Suprapubic skin (tissue), 4 donors: ENCODE data around the gene GTF3C2. TPM values are rescaled to one million over a fixed set of nuclear protein-coding genes. Genes with fewer than 3 reads are reported as not detected.

Experiments used
- DNase-seq, 2 donors: peaks; one replicate each; pipeline ENCODE4 v3.0.0-alpha.2; 2019; ENCODE audit warnings: low spot score in 2 of 2
- H3K27ac ChIP-seq: fragments of 200-600 bp; sonication (generic); one replicate; pipeline ENCODE4 v1.5.1; 2019
- H3K27me3 ChIP-seq: fragments of 200-600 bp; sonication (generic); one replicate; pipeline ENCODE4 v1.5.1; 2019
- H3K36me3 ChIP-seq: fragments of 200-600 bp; sonication (generic); one replicate; pipeline ENCODE4 v1.5.1; 2019
- H3K4me1 ChIP-seq: fragments of 200-600 bp; sonication (generic); one replicate; pipeline ENCODE4 v1.5.1; 2019
- H3K4me3 ChIP-seq: fragments of 200-600 bp; sonication (generic); one replicate; pipeline ENCODE4 v1.5.1; 2019; ENCODE audit warnings: mild to moderate bottlenecking
- H3K9me3 ChIP-seq: fragments of 200-600 bp; sonication (generic); one replicate; pipeline ENCODE4 v1.5.1; 2019
- EP300 ChIP-seq: sonication (generic); formaldehyde crosslinking; IDR thresholded peaks from one replicate; pipeline ENCODE4 v1.6.1; 2017; ENCODE audit warnings: antibody characterized with exemption
- POLR2A ChIP-seq, 2 donors: fragments of 450-650 bp; IDR thresholded peaks; one replicate each; pipeline ENCODE4 v1.6.1; 2017; ENCODE audit warnings: antibody characterized with exemption in 2 of 2, mild to moderate bottlenecking in 2 of 2, moderate library complexity in 2 of 2
- POLR2AphosphoS5 ChIP-seq, 3 donors: sonication (generic); formaldehyde crosslinking; IDR thresholded peaks; one replicate each; pipeline ENCODE4 v1.6.1; 2017; ENCODE audit warnings: antibody characterized with exemption in 3 of 3
- WGBS: methylation state at CpG from one replicate; pipeline ENCODE4 v1.1.5; 2018; 5-methylcytosine and 5-hydroxymethylcytosine counted together
- total RNA-seq, 4 donors: library from RNA; depleted of rRNA; stranded (reverse); fragments of >200 nt; gene quantifications; one replicate each; pipeline ENCODE4 v1.1.0, GENCODE V29; 2016
- TF ChIP-seq, protein P1 (sequence below), 2 donors: fragments of 200-600 bp in 1 of 2; fragments of 450-650 bp in 1 of 2; sonication (generic) in 1 of 2; IDR thresholded peaks; one replicate each; pipeline ENCODE4 v1.5.1; 2016 to 2019; ENCODE audit warnings: antibody characterized with exemption in 2 of 2, mild to moderate bottlenecking in 1 of 2, moderate library complexity in 1 of 2

The GTF3C2 gene
- total RNA-seq, 4 donors from 2014 or later, result 53.8 to 160 (median 75.9) TPM

- Histone ChIP-seq H3K4me1 (no peaks in the 10 kb centered on the region), H3K36me3 (peaks cover 15% of the 10 kb centered on the region)
- WGBS, result 96% methylated on average over 9 of the region's 9 CpGs
Measured at GRCh38 chr2:27314709-27315108, 41.9 kb downstream of the GTF3C2 start.

GRCh38 chr2:27313882-27314645 is 42.5 kb downstream of the GTF3C2 start:
- Histone ChIP-seq H3K9me3 (no peaks in the 10 kb centered on the region), H3K36me3 (peaks cover 19% of the 10 kb centered on the region), H3K27ac (no peak overlapping the region), H3K27me3 (peaks cover under 1% of the 10 kb centered on the region), H3K4me1 (no peaks in the 10 kb centered on the region), H3K4me3 (no peak overlapping the region)
- no peak for DNase-seq
- 87% methylated on average over 8 of the region's 8 CpGs for WGBS
- TF ChIP-seq EP300 (no peak), POLR2AphosphoS5 (IDR thresholded peaks at IDR 0.05) (no peak), POLR2A (IDR thresholded peaks at IDR 0.05) (no peak)
- TF ChIP-seq, protein P1, sequence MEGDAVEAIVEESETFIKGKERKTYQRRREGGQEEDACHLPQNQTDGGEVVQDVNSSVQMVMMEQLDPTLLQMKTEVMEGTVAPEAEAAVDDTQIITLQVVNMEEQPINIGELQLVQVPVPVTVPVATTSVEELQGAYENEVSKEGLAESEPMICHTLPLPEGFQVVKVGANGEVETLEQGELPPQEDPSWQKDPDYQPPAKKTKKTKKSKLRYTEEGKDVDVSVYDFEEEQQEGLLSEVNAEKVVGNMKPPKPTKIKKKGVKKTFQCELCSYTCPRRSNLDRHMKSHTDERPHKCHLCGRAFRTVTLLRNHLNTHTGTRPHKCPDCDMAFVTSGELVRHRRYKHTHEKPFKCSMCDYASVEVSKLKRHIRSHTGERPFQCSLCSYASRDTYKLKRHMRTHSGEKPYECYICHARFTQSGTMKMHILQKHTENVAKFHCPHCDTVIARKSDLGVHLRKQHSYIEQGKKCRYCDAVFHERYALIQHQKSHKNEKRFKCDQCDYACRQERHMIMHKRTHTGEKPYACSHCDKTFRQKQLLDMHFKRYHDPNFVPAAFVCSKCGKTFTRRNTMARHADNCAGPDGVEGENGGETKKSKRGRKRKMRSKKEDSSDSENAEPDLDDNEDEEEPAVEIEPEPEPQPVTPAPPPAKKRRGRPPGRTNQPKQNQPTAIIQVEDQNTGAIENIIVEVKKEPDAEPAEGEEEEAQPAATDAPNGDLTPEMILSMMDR (IDR thresholded peaks at IDR 0.05), result no peak

More at GRCh38 chr2:27314709-27315108, 41.9 kb downstream of the GTF3C2 start:
- no peak overlapping the region for H3K27ac ChIP-seq
- no peak overlapping the region for H3K4me3 ChIP-seq
- H3K27me3 ChIP-seq, result no peaks in the 10 kb centered on the region
- no peak for TF ChIP-seq EP300
- TF ChIP-seq POLR2AphosphoS5 (IDR thresholded peaks at IDR 0.05), result no peak
- TF ChIP-seq, protein P1 (IDR thresholded peaks at IDR 0.05), result no peak
- TF ChIP-seq POLR2A (IDR thresholded peaks at IDR 0.05), result no peak
- DNase-seq, result no peak
- H3K9me3 ChIP-seq, result no peaks in the 10 kb centered on the region

DNA sequence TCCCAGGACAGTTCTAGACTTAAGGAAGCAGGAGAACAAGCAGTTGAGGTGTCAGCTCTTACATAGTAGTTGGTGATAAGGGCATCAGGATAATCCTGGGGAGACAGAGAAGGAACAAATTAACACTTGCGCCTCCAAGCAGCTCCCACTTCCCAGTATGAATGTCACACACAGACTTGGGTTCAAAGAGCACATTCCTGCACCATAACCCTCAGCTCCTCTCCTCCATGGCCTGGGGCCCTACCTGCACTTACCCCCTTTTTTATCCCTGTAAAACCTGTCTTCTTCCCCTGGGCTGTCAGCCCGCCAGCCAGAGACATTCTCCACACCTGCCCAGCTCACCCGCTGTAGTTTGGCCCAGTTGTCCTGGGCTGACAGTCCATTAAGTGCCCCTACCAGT is 44.4 kb downstream of the GTF3C2 start:
- no peak overlapping the region for H3K4me3 ChIP-seq
- peaks cover 8% of the 10 kb centered on the region for H3K4me1 ChIP-seq
- TF ChIP-seq EP300 (no peak), POLR2A (IDR thresholded peaks at IDR 0.05) (no peak), POLR2AphosphoS5 (IDR thresholded peaks at IDR 0.05) (no peak)
- peaks cover 19% of the 10 kb centered on the region for H3K27me3 ChIP-seq
- H3K27ac ChIP-seq, result no peak overlapping the region
- 95% methylated on average over 3 of the region's 3 CpGs for WGBS
- DNase-seq, result no peak
- peaks cover 19% of the 10 kb centered on the region for H3K36me3 ChIP-seq
- H3K9me3 ChIP-seq, result no peaks in the 10 kb centered on the region

DNA sequence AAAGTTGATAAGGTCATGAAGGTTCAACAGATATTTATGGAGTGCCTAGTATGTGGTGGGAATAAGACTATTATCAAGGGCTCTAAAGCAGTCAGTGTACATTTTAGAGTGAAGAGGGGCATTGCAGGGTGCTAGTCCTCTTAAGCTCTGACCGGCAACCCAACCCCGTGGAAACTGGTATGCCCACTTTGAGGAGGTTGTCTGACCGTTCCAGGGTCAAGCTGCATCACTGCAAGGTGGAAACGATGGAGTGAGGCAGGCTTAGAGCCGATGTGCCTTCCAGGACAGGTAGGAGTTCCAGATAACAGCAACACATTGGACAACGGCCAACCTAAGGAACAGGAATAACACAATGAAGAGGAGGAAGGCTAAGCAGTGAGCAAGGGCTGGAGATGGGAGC is 46.9 kb downstream of the GTF3C2 start:
- Histone ChIP-seq H3K36me3 (peaks cover 19% of the 10 kb centered on the region), H3K27me3 (peaks cover 44% of the 10 kb centered on the region), H3K27ac (no peak overlapping the region), H3K4me1 (peaks cover 18% of the 10 kb centered on the region), H3K4me3 (no peak overlapping the region), H3K9me3 (no peaks in the 10 kb centered on the region)
- WGBS, result 88% methylated on average over 6 of the region's 6 CpGs
- no peak for DNase-seq
- no peak for TF ChIP-seq POLR2AphosphoS5 (IDR thresholded peaks at IDR 0.05)
- no peak for TF ChIP-seq POLR2A (IDR thresholded peaks at IDR 0.05)
- TF ChIP-seq, protein P1 (IDR thresholded peaks at IDR 0.05), result no peak
- no peak for TF ChIP-seq EP300

DNA sequence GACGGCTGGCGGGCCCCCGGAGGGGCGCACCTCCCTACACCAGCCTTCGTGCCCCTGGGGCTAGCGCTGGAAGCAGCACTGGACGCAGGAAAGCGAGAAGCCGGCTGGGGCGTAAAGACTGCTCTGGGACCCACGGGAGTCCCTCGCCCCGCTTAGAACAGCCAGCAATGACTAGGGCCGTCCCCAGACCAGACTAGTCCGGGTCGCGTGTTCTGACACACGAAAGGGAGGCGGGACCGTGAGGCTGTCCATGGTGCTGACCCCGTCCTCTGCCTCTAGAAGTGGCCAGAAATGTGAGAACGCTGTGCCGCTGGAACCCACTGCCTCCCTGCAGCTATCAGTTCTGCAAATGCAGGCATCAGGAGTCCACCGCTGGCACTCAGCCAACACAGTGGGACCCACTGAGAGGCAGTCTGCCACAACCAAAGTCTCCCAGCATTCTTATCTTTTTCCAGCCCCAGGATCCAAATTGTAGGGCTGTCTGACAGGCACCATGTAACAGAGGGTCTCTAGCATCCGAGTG is 48.1 kb downstream of the GTF3C2 start, which contains the start of gene UCN:
Gene UCN (minus strand): TSS at position 87 of the 523 bp plus-strand sequence. CDS start 550 bp downstream, outside the sequence.
- TF ChIP-seq POLR2AphosphoS5 (IDR thresholded peaks at IDR 0.05), result no peak
- no peak for TF ChIP-seq EP300
- TF ChIP-seq POLR2A (IDR thresholded peaks at IDR 0.05), result no peak
- TF ChIP-seq, protein P1 (IDR thresholded peaks at IDR 0.05), result no peak
- DNase-seq, result no peak
- Histone ChIP-seq H3K36me3 (peaks cover 19% of the 10 kb centered on the region), H3K27ac (no peak within 1 kb of the TSS), H3K4me3 (no peak within 1 kb of the TSS), H3K4me1 (peaks cover 18% of the 10 kb centered on the region), H3K27me3 (peaks cover 46% of the 10 kb centered on the region), H3K9me3 (no peaks in the 10 kb centered on the region)
- 43% methylated on average over 5 of the region's 25 CpGs for WGBS
